HCEC 1CT (cell line): Measurements from ENCODE around the gene TSPOAP1.
A peak's percentile ranks its signal among the peaks of the same experiment; 100 is the strongest.

ENCODE experiments used
- DNase-seq: peaks from one replicate; pipeline ENCODE4 v3.0.0-alpha.2; 2017

TSPOAP1 gene

DNA sequence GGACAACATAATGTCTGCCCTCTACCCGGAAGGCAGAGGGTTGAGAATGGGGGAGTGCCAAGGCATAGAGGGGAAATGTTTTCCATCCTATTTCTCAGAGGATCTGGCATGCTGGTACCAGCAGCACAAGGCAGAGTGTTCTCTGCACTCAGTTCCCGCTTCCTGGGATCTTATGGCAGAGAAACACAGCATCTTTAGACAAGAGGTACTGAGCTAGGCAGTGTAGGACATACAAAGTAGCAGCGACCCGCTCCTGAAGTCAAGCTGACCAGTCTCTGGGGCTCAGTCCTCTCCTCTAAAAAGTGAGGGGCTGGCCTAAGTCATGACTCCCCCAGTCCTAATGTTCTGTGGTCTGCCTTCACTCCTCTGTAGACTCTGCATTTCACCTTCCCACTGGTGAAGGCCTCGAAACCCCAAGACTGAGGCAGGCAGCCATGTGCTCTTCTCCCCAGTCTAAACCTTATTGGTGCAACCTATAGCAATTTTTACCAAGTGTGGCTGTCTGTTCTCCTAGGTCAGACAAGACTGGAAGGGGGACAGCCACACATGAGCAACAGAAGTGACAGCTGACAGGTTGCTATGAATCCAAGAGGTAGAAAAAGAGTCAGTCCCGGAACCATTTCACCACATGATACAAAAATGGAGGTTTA is 11.3 kb upstream of the TSPOAP1 start:
- no peak for DNase-seq

DNA sequence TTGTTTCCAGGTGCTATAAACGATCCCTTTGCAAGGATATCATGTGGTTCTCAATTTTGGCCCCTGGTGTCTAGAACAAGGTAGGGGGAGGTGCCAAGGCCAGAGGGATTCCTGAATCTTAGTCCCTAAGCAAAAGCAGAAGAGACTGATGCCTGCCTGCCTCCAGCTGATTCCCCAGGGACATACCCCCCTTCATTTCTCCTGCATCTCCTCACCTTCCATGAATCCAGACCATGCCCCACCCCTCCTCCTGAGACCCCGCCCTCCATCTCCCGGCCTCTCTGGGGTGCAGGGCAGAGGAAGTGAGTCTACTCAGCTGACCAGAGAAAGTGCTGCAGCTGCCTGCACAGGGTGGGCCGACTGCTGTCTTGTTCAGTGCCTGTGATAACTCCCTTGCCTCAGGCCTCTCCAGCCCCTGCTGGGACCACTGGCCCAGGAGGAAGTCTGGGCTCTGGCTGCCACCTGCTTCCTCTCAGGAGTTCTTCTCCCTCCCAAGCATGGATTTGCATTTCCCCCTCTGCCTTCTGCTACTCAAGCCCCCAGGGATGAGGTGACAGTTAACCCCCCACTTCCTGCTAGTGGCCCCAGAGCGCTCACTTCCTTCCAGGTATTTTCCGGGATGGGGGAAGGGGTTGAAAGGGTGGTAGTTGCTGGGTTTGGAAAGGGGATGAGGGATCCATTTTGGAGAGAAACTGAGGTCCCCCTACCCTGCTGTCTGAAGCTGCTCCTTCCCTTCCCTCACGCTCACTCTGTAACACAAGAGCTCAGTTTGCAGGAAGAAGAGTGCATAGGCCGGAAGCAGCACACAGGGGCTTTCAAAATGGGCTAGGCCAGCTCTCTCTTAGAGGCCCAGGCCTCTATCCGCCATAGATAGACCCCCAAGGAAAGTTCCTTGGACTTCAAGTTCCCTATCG is 10.5 kb upstream of the TSPOAP1 start:
- peak; percentile 83 for DNase-seq

DNA sequence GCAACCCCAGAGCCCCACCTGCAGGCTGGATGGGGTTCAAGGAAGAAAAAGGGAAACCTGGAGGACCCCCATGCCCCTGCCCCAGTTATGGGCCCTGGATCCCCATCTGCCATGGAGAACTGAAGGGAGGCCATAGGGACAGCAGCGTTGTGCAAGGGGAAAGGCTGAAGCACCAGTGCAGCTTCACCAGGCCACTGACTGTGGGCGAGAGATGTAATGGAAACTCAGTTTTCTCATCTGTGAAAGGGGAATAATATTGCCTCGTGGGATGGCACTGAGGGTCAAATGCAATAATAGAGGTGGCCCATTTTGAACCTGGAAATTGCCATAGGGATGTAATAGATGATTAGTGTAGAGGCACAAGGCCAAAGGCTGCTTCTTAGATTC is 9.9 kb upstream of the TSPOAP1 start:
- DNase-seq = no peak

DNA sequence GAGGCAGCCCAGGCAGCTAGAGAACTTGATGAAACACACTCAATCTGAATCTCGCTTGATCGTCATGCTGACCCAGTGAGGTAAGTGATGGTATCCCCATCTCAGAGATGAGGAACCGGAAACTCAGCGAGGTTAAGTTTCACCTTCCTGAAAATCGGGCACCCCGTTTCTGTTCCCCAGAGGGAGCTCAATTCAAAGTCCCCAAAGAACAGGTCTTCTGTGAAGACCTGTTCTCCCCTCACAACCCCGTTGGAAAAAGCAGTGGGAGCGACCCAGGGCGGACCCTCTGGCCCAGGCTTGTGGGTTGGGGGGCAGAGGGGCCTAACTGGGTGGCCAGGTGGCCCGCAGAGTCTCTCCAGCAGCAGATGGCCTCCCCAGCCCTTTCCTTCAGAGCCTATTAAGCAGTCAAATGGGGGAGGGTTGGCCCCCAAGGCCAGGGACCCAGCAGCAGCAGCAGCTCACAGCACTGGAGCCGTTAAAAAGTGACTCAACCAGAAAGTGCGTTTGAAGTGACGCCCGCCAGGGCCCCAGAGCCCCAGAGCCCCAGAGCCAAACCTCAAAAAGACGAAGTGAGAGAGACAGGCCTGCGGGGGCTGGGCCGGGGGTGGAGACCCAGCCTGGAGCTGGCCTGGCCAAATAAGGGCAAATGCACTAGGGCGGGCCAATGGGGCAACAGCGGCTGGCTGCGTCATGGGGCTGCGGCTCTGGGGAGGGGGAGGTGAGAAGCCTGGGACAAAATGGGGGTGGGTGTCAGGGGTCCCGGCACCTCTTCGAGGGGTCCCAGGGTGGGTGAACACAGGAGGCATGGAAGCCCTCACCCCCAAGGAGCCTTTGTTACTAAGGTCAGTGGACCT is 9.2 kb upstream of the TSPOAP1 start:
- peak; percentile 92 for DNase-seq

DNA sequence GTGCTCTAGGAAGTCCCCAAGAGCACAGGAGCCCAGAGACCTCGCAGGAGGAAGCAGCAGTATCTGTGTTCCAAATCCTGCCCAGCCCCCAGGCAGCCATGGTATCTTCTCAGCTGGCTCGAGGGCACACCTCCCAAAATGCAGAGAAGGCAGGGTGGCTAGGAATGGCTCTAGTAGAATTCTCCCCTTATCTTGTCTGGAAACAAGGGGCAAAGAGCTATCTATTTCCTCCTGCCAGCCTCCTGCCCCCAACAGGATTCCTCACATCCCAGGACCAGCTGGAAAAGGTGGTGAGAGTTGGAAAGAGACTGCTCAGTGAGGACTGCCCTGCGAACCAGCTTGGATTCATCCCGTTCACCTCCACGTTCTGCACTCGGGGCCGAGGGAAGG is 8.6 kb upstream of the TSPOAP1 start:
- no peak for DNase-seq

DNA sequence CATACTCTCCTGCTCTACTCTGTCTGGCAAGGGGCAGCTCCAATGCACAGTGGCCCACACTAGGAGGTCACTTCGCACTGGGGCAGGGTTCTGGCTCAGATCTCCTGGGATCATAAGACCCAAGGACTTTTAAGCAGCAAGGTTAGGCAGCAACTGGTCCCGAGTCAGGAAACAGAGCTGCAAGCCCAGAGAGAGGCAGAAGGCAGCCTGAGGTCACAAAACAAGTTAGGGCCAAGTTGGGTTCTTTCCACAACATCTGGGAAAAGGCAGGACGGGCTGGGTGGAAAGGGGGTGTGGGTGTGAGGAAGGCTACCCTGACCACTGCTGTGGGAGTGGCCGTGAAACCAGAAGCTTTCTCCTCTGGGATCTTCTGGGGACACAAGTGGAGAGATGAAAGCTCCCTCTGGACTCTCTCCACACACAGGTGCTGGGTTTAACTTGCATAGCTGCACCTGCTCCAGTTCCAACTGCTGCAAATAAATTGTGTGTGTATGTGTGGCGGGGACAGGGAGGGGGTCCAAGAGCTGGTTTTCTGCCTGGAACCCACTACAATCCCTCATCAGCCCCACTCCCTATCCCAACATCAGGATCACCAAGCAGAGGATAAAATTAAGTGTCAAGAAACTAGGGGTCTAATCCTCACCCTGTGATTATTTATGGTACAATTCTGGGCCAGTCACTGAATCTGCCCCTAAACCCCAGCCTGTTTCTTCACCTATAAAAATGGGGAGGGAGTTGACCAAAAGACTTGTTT is 8.0 kb upstream of the TSPOAP1 start:
- DNase-seq = peak; percentile 21

DNA sequence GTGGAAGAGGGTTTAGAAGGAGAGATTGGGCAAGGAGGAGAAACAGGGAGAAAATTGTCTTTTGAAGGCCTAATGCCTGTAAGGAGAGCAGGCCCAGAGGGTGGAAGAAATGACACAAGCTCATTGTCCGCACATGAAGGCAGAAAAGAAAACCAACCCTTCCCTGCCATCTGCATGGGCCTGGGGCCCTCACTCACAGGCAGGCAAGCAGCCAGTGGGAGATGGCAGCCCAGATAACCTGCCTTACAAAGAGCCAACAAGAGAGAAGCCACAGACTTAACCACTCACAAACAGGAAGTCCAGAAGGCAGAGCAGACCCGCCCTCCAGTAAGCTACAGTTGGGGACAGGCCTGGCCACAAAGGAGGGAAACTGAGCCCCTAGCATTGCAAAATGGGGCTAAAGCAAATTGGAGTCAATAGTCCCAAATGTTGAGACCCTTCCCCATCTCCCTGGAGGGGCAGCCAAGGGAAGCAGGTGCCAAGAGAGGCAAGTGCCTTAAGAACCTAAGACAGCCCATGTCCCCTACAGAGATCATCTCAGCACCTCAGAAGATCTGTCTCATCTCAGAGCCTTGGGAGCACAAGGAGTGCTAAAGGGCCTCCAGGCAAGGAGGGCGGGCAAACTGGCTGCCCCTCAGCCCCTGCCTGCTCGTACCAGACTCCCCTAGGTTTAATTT is 7.3 kb upstream of the TSPOAP1 start:
- no peak for DNase-seq

DNA sequence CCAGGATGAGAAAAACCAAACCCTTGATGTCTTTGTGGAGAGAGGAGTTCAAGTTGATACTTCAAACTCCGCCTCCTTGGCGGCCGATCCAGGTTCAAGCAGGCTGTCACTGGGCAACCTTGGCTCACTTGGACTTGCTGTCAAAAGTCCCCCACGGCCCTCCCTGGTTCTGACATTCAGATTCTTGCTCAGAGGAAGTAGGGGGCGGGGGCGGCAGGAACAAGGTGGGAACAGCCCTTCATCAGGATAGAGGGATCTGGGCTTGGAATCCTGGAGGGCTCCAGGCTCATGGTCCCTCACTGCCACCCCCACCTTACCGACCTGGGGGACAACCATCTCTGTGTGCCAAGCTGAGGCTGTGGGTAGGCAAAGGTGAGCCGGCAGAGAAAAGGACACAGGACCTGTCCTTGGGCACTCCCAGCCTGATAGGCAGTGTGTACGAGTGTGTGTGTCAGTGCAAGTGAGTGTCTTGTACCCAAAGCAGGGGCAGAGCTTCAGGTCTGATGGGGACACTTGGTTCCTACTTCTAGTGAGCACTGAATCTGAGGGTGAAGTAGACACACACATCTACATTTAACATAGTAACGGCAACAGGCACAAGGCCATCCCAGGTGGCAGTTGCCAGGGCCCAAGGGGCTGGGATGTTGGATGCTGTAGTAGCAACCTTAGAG is 6.6 kb upstream of the TSPOAP1 start:
- no peak for DNase-seq

DNA sequence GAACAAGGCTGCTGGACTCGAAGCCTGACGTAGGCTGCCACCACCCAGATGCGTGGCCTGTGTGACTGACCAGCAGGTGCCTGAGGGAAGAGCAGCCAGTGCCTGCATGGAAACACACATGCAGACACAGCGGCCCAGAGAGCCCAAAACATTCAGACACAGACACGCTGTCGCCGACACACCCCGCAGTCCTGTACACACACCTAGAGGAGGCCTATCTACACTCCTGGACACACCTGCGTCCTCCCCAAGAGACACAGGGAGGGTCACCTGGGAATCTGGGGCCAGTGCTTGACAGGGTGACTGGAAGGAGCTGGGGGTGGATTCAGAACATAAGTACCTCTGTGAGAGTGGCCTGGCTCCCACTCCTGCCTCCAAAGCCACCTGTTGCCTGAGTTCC is 6.1 kb upstream of the TSPOAP1 start:
- no peak for DNase-seq

DNA sequence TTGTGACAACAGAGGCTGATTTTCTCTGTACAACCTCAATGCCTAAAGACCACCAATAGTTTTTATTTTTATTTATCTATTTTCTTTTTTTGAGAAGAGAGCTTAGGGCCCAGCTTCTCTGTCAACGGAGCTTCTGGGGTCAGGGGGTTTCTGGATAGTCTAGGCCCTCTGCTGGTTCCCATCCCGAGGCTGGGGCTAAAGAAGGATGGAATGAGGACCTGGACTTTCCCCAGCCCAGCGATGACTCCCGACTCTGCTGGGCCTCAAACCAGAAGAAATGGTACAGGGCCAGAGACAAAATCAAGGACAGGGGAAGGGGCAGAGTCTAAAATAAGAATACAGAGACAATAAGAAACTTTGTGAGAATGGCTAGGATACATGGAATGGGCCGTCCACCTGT is 5.7 kb upstream of the TSPOAP1 start:
- no peak for DNase-seq

DNA sequence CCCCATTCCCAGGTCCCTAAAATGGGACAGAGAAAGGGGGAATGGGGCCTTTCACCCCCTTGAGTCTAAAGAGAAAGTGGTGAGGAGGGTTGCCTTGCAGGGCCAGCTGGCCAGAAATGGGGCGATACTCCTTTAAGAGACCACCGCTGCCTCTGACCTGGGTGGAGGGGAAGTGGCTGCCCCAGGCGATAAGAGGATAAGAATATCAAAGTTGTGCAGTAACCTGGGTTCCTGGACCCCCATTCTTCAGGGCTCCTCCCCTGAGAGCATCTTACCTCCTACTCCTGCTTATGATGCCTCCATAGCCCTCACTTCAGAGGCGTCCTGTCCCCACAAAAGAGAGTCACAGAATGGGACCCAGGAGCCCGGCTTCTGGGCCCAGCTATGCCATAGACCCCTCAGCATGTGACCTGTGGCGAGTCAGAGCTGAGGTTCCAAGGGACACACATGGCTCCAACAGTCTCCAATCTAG is 5.2 kb upstream of the TSPOAP1 start:
- no peak for DNase-seq

DNA sequence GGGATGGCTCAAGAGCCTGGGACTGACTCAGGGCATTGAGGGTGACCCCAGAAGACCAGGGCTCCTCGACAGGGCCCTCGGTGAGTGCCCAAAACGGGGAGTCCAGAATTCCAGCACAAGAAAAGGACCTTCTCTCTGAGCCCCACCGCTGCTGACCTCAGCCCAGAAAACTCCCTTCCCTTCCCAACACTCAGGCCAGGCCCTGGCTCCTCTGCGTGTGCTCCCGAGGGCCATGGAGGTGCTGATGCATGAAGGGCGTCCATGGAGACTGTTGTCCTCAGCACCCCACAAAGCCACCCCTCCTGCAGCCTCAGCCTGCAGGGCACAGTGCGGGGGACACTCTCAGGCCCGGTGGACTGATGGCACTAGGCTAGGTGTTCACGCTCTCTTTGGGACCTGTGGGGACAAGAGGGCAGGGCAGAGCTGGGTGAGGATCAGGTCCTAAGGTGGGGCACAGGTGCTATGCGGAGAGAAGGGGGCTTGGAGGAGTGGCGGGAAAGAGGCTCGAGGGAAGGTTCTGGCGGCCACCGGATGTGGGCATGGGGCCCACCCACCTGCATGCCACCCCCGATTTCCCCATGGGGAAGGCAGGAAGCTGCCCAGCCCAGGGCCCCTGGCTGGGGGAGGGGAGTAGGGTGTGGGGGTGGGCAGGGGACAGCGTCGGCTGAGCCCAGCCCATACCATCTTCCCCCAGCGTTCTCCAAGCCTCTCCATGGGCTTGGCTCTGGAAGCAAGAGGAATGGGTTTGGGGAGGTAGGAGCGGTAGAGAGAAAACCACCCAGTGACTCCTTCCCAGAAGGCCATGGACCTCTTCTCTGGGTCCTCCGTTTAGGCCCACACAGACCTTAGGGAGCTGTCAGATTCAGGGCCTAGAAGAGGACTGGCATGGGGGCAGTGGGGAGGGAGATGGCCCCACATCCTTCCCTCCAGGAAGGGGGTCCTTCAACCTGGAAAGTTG is 4.5 kb upstream of the TSPOAP1 start:
- DNase-seq = no peak

DNA sequence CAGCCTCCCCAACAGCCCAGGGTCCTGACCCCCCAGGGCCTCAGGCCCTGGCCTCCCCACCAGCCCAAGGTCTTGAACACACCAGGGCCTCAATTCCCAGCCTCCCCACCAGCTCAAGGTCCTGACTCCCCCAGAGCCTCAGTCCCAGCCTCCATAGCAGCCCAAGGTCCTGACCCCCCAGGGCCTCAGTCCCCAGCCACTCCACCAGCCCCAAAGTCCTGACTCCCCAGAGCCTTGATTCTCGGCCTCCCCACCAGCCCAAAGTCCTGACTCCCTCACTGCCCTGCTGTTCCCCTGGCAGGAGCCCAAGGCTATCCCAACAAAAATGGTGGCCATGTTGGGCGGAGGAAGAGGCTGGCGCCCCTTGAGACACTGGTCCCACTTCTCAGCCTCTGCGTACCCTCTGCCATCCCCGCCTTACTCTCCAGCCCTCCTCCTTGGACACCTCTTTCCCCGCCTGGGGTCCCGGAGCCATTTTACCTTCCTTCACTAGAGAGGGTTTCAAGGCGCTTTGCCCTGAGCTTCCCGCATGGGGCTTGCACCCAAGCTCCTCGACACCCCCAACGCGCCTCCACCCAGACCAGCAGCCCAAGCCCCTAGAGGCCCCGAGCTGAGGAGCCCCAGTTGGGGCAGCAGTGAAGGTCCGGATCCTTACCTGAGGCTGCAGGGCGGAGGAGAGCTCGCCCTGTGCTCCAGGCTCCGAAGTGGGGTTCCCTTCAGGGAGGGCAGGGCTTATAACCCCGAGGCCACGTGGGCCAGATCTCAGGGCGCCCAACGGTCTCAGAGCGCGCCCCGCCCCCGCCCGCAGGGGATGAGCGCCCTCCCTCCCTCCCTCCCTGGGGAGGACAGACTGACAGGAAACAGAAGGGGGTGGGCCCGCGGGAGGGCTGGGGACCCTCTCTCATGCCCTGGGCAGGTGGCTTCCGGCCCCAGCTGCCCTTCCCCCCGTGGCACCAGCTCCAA is 3.5 kb upstream of the TSPOAP1 start:
- DNase-seq = no peak

DNA sequence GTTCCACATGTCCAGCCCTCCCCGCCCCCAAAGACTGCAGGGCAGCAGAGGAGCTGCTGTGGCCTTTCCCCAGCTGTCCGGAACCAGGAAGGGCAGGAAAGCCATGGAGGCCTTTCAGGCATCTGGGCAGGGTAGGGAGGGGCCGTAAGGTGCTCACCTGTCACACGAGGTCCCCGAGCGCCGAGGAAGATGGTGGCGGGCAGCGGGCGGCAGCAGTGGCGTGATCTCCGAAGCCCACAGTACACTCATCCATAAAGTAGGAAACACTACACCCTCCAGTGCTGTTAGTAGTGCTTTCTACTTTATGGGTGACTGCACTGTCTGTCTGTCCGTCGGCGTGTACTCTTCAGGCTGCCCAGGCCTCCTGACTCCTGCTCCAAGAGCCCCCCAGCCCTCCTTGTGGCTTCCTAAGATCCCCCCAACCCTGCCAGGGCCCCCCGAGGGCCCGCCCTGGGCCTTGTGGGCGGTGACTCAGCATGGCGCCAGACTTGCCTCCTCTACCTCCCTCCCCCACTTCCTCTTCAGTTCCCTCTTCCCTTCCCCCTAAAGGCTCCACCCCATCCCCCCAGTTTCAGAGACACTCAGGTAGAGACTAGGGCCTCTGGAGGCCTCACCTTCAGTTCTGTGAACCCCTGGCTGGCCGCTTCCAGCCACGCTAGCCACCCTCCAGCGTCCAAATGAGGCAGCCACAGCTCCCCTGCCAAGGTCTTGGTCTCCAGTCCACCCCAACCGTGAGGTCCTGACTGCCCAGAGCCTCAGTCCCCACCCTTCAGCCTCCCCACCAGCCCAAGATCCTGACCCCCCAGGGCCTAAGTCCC is 2.6 kb upstream of the TSPOAP1 start:
- DNase-seq = no peak

DNA sequence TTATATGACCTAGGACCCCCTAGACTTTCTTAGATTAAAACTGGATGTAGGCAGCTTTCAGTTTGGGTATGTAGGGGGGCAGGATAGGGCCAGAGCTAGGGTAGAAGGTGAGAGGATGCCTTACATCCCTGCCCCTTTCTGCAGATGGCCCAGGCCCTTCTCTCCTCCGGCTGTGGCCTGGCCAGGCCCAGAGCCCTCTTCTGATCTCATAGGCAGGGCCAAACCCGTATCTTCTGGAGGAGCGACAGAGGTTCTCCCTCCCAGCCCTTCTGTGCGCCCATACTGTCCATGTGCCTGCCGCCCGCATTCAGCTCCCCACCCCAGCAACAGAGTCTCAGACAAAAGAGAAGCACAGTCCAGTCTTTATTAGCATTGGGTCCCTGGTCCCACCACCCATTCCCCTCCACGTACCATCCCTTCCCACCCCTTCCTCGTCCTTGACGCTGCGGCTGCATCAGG is 2.0 kb upstream of the TSPOAP1 start:
- no peak for DNase-seq

DNA sequence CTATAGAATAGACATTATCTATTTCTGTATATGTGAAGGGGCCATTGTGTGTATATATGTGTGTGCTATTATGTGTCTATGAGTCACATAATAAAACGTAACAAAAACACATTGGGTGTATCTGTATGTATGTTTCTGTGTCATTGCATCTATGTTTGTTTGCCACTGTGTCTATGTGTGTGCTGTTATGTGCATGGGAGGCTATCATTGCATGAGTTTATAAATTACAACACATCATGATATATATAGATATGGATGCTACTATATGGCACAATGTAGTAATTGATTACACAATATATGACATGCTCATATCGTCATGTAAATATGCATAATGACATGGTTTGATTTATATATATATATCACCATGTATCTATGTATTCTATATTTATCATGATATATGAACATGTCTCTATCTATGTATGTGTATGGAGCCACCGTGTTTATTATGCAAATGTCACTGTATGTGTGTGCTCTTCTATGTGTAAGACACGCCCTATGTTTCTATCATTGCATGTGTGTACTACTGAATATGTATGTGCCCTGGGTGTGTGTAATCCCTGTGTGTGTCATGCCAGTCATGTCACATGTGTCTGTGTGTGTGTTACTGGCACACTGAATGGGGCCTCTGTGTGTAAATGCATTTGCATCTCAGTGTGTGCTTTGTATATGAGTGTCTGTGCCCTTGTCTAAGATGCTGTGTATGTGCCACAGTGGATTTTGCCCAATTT is 1.4 kb upstream of the TSPOAP1 start:
- DNase-seq = no peak
